HUES6 (cell line): ENCODE results near the gene ADTRP.

Experiments
- H3K27ac ChIP-seq: 2 replicates; pipeline ENCODE4 v1.7.0; 2013; ENCODE audit warnings: low read depth, mild to moderate bottlenecking, low read length, inconsistent platforms
- H3K27me3 ChIP-seq: 2 replicates; pipeline ENCODE4 v1.6.1; 2013; ENCODE audit warnings: low read length; ENCODE audit not compliant: control insufficient read depth, insufficient read depth
- H3K36me3 ChIP-seq: 2 replicates; pipeline ENCODE4 v1.6.1; 2013; ENCODE audit warnings: low read length; ENCODE audit not compliant: control insufficient read depth, insufficient read depth
- H3K4me1 ChIP-seq: 2 replicates; pipeline ENCODE4 v1.6.1; 2013; ENCODE audit warnings: low read length; ENCODE audit not compliant: control insufficient read depth, insufficient read depth
- H3K4me3 ChIP-seq: 2 replicates; pipeline ENCODE4 v1.5.1; 2013; ENCODE audit warnings: low read depth, low read length
- H3K9ac ChIP-seq: one replicate; pipeline ENCODE4 v1.6.1; 2013; ENCODE audit warnings: mild to moderate bottlenecking, low read length
- H3K9me3 ChIP-seq: 2 replicates; pipeline ENCODE4 v1.6.1; 2013; ENCODE audit warnings: low read depth, low read length; ENCODE audit not compliant: control insufficient read depth, insufficient read depth

ADTRP gene

GRCh38 chr6:11672669-11673068 is 105.9 kb downstream of the ADTRP start:
- Histone ChIP-seq H3K4me1 (no peaks in the 10 kb centered on the region), H3K27me3 (no peaks in the 10 kb centered on the region), H3K9ac (no peak overlapping the region), H3K27ac (no peak overlapping the region), H3K4me3 (no peak overlapping the region), H3K36me3 (no peaks in the 10 kb centered on the region), H3K9me3 (peaks cover 22% of the 10 kb centered on the region)

- no peaks in the 10 kb centered on the region for H3K4me1 ChIP-seq
- no peak overlapping the region for H3K9ac ChIP-seq
- H3K27me3 ChIP-seq: no peaks in the 10 kb centered on the region
- H3K36me3 ChIP-seq: no peaks in the 10 kb centered on the region
- no peak overlapping the region for H3K4me3 ChIP-seq
- peaks cover 24% of the 10 kb centered on the region for H3K9me3 ChIP-seq
- H3K27ac ChIP-seq: no peak overlapping the region
Observed at GRCh38 chr6:11672256-11672655, 106.3 kb downstream of the ADTRP start.

DNA sequence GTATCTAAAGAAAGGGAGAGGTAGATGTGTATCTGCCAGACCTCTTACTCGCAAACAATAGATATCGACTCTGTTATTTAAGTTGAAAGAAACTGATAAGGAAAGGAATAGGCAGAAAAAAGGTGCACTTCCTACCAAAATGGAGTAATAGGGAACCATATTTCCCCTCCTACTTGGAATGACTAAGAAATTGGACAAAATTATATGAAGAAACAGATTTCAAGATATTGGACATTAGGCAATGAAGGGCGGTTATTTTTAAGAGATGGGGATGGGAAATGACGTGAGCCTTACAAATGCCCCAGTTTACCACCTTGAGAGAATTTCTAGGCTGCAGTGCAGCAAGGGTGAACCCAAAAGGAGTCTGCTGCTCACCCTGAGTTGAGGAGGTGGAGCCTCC is 108.9 kb downstream of the ADTRP start:
- Histone ChIP-seq H3K9me3 (peaks cover 24% of the 10 kb centered on the region), H3K4me3 (no peak overlapping the region), H3K4me1 (no peaks in the 10 kb centered on the region), H3K27me3 (no peaks in the 10 kb centered on the region), H3K9ac (no peak overlapping the region), H3K36me3 (no peaks in the 10 kb centered on the region), H3K27ac (no peak overlapping the region)

DNA sequence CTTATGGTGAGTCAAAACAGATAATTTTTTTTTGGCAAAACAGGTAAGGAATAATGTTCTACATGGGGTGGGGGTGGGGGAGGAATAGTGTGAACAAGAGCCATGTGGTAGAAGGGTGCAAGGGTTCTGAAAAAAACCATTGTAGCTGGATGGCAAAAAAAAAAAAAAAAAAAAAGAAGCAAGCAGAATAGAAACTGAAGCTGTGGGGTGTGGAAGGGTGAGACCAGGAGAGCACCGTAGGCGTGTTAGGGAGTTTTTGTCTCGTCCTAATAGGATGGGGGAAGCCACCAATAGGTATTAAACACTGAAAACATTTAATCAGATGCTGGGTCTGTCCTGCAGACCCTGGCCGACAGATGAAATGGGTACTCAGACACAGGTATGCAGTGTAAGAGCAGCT is 110.1 kb downstream of the ADTRP start:
- Histone ChIP-seq H3K27ac (no peak overlapping the region), H3K9me3 (peaks cover 26% of the 10 kb centered on the region), H3K4me1 (no peaks in the 10 kb centered on the region), H3K36me3 (no peaks in the 10 kb centered on the region), H3K9ac (no peak overlapping the region), H3K27me3 (no peaks in the 10 kb centered on the region), H3K4me3 (no peak overlapping the region)

GRCh38 chr6:11667876-11668275 is 110.7 kb downstream of the ADTRP start:
- no peaks in the 10 kb centered on the region for H3K27me3 ChIP-seq
- H3K4me3 ChIP-seq: no peak overlapping the region
- H3K4me1 ChIP-seq: no peaks in the 10 kb centered on the region
- H3K9ac ChIP-seq: no peak overlapping the region
- peaks cover 28% of the 10 kb centered on the region for H3K9me3 ChIP-seq
- no peak overlapping the region for H3K27ac ChIP-seq
- no peaks in the 10 kb centered on the region for H3K36me3 ChIP-seq

- Histone ChIP-seq H3K9ac (no peak overlapping the region), H3K27me3 (no peaks in the 10 kb centered on the region), H3K27ac (no peak overlapping the region), H3K4me3 (no peak overlapping the region), H3K4me1 (no peaks in the 10 kb centered on the region), H3K36me3 (no peaks in the 10 kb centered on the region), H3K9me3 (peaks cover 28% of the 10 kb centered on the region)
Observed at GRCh38 chr6:11665604-11666326, 112.8 kb downstream of the ADTRP start.
